ENCODE data around the gene KIFC1. TPM values are rescaled to one million over a fixed set of nuclear protein-coding genes. Genes with fewer than 3 reads are reported as not detected.

KIFC1 gene
- total RNA-seq, 1 donor from 2014 or later: 0.49 TPM

DNA sequence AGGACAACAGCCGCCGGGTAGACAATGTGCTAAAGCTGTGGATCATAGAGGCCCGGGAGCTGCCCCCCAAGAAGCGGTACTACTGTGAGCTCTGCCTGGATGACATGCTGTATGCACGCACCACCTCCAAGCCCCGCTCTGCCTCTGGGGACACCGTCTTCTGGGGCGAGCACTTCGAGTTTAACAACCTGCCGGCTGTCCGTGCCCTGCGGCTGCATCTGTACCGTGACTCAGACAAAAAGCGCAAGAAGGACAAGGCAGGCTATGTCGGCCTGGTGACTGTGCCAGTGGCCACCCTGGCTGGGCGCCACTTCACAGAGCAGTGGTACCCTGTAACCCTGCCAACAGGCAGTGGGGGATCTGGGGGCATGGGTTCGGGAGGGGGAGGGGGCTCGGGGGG, 46.0 kb downstream of the KIFC1 start:
- DNase-seq: no peak
- Histone ChIP-seq H3K36me3 (peaks cover 42% of the 10 kb centered on the region), H3K27me3 (ENCODE audit: low read depth) (no peaks in the 10 kb centered on the region), H3K27ac (replicated peaks) (no peak overlapping the region), H3K9me3 (replicated peaks) (no peaks in the 10 kb centered on the region), H3K4me3 (no peak overlapping the region), H3K4me1 (peaks cover 19% of the 10 kb centered on the region)
- TF ChIP-seq, protein P1, sequence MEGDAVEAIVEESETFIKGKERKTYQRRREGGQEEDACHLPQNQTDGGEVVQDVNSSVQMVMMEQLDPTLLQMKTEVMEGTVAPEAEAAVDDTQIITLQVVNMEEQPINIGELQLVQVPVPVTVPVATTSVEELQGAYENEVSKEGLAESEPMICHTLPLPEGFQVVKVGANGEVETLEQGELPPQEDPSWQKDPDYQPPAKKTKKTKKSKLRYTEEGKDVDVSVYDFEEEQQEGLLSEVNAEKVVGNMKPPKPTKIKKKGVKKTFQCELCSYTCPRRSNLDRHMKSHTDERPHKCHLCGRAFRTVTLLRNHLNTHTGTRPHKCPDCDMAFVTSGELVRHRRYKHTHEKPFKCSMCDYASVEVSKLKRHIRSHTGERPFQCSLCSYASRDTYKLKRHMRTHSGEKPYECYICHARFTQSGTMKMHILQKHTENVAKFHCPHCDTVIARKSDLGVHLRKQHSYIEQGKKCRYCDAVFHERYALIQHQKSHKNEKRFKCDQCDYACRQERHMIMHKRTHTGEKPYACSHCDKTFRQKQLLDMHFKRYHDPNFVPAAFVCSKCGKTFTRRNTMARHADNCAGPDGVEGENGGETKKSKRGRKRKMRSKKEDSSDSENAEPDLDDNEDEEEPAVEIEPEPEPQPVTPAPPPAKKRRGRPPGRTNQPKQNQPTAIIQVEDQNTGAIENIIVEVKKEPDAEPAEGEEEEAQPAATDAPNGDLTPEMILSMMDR (IDR thresholded peaks at IDR 0.05; ENCODE audit: borderline replicate concordance): no peak
- intact Hi-C loops (cut with micrococcal nuclease): no loop called here

DNA sequence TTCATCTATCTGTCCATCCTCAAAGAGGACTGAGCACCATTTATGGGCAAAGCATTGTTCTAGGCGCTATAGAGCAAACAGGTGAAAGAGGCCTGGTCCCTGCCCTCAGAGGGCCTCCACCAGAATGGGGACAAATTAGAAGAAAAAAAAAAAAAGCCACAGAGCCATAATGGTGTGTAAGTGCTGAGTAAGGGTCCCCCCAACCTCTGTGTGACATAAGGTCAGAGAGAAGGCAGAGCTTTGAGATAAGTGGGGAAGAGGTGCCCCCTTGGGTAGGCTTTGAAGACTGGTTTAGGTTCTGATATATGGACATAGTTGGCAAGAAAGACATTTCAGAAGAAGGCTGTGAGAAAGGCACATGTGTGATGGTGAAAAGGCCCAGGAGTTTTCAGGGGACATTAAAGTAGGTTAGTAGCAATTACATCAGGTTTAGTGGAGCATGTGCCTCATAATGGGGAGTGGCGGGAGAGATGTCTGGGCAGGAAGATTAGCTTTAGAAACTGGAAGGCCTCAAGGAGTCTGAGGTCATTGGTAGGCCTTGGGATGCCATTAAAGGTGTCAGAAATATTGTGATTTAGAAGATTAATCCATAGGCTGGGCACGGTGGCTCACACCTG, 47.5 kb downstream of the KIFC1 start:
- Histone ChIP-seq H3K27me3 (ENCODE audit: low read depth) (no peaks in the 10 kb centered on the region), H3K27ac (replicated peaks) (no peak overlapping the region), H3K4me3 (no peak overlapping the region), H3K4me1 (peaks cover 5% of the 10 kb centered on the region), H3K36me3 (peaks cover 51% of the 10 kb centered on the region), H3K9me3 (replicated peaks) (no peaks in the 10 kb centered on the region)
- DNase-seq: no peak
- TF ChIP-seq, protein P1 (IDR thresholded peaks at IDR 0.05; ENCODE audit: borderline replicate concordance): no peak
- intact Hi-C loops (cut with micrococcal nuclease): no loop called here

DNA sequence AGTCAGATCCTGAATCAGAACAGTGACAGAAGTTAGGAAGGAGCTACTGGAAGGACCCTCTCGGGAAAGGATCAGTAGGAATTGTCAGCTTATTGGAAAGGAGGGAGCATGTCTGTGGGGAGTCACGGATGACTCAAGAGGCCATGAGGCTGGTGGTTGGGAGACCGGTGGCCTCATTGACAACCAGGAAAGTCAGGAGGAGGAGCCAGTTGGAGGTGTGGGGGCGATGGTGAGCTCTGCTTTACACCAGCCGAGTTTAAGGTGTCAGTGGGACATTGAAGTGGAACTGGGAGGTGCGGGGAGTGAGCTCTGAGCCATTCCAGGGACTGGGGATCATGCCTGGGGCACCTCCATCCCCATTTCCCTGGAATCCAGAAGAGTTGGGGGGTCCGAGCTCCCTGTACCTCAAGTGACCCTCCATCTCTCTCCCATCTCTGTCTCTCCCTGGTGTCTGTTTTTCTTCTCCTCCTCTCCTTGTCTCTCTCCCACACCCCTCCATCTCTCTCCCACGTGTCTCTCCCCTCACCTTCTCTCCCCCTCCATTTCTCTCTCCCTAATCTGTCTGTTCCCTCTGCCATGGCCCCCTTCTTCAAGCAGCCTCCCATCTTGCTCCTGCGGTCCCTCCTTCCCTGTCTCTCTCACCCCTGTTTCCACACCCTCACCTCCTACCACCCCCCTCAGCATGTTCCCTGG, 48.5 kb downstream of the KIFC1 start:
- intact Hi-C loops (cut with micrococcal nuclease): no loop called here
- DNase-seq: no peak
- TF ChIP-seq, protein P1 (IDR thresholded peaks at IDR 0.05; ENCODE audit: borderline replicate concordance): no peak
- H3K36me3 ChIP-seq: peaks cover 52% of the 10 kb centered on the region
- no peaks in the 10 kb centered on the region for H3K4me1 ChIP-seq
- H3K27ac ChIP-seq (replicated peaks): no peak overlapping the region
- H3K9me3 ChIP-seq (replicated peaks): no peaks in the 10 kb centered on the region
- H3K27me3 ChIP-seq (ENCODE audit: low read depth): no peaks in the 10 kb centered on the region
- no peak overlapping the region for H3K4me3 ChIP-seq

DNA sequence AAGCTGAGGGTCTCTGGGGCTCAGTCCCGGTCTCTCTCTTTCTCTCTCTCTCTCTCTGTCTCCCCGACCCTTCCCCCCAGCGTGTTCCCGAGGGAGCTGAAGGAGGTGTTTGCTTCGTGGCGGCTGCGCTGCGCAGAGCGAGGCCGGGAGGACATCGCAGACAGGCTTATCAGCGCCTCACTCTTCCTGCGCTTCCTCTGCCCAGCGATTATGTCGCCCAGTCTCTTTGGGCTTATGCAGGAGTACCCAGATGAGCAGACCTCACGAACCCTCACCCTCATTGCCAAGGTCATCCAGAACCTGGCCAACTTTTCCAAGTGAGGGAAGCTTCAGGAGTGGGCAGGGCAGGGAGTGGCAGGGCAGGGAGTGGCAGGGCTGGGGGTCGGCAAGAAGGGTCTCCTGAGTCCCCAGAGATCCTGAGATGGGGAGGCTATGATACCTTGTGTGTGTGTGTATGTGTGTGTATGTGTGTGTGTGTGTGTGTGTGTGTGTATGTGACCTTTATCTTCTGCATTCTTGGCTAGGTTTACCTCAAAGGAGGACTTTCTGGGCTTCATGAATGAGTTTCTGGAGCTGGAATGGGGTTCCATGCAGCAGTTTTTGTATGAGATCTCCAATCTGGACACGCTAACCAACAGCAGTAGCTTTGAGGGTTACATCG, 49.2 kb downstream of the KIFC1 start:
- H3K27ac ChIP-seq (replicated peaks): no peak overlapping the region
- TF ChIP-seq, protein P1 (IDR thresholded peaks at IDR 0.05; ENCODE audit: borderline replicate concordance): no peak
- no peak overlapping the region for H3K4me3 ChIP-seq
- H3K4me1 ChIP-seq: no peaks in the 10 kb centered on the region
- no peaks in the 10 kb centered on the region for H3K27me3 ChIP-seq (ENCODE audit: low read depth)
- H3K9me3 ChIP-seq (replicated peaks): no peaks in the 10 kb centered on the region
- intact Hi-C loops (cut with micrococcal nuclease): no loop called here
- DNase-seq: no peak
- H3K36me3 ChIP-seq: peaks cover 45% of the 10 kb centered on the region

DNA sequence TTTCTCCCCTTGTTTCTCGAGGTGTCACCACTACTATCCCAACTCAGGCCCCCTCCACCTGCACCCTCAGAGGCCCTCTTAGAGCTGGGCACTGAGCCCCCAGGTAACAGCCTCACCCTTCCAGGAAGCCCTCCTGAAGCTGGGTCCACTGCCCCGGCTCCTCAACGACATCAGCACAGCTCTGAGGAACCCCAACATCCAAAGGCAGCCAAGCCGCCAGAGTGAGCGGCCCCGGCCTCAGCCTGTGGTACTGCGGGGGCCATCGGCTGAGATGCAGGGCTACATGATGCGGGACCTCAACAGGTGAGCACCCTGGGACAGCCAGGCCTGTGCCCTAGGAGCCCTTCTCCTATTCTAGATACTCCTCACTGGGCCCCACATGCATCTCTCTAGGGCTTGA, 49.8 kb downstream of the KIFC1 start:
- no peak for DNase-seq
- intact Hi-C loops (cut with micrococcal nuclease): no loop called here
- Histone ChIP-seq H3K4me1 (no peaks in the 10 kb centered on the region), H3K27me3 (ENCODE audit: low read depth) (no peaks in the 10 kb centered on the region), H3K4me3 (no peak overlapping the region), H3K9me3 (replicated peaks) (no peaks in the 10 kb centered on the region), H3K36me3 (peaks cover 45% of the 10 kb centered on the region), H3K27ac (replicated peaks) (no peak overlapping the region)
- TF ChIP-seq, protein P1 (IDR thresholded peaks at IDR 0.05; ENCODE audit: borderline replicate concordance): no peak

Data from left ventricle myocardium inferior (tissue), 1 donor.